DOHH2 (cell line): ENCODE measurements around the gene RANBP3.

ENCODE experiments used
- EZH2phosphoT487 ChIP-seq: fragments of 200-600 bp; sonication (generic); IDR thresholded peaks from 2 replicates; pipeline ENCODE4 v1.6.1; 2017; ENCODE audit warnings: borderline replicate concordance, mild to moderate bottlenecking, antibody characterized with exemption, low read length, moderate library complexity, mixed read lengths
- TF ChIP-seq, protein P1 (sequence below): fragments of 200-600 bp; sonication (generic); IDR thresholded peaks from one replicate; pipeline ENCODE4 v1.5.1; 2014; ENCODE audit warnings: antibody characterized with exemption, mild to moderate bottlenecking, low read depth, low read length; ENCODE audit not compliant: poor library complexity, severe bottlenecking

DNA sequence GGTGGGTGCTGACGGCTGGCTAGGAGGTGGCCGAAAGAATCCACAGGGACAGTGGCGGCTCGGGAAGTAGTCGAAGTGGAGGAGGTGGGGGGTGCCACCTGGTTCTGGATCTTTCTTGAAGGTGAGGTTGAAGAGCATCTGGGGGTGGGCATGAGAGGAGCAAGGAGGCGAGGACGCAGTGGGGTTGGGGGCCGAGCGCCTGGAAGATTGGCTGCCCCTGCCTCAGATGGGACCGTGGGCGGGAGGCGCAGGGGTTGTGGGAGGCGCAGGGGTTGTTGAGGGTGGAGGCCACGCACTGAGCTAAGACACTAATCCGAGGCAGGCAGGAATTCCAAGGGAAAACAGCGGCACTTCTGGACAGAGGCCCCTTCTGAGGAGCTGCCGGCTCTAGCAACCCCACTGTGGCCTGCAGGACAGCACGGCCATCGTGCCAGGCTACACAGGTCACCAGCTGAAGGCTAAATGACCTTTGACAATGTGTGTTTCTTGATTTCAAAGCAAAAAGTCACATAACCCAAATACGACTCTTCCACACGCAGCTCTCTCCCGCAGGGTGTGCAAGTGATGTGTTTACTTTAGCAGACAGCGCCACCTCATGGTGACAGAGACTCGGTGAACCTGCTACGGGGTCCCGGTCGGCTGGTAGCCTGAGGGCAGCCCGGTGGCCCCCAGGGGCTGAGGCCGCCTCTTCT lies 44.1 kb upstream of the RANBP3 start:
- TF ChIP-seq, protein P1, sequence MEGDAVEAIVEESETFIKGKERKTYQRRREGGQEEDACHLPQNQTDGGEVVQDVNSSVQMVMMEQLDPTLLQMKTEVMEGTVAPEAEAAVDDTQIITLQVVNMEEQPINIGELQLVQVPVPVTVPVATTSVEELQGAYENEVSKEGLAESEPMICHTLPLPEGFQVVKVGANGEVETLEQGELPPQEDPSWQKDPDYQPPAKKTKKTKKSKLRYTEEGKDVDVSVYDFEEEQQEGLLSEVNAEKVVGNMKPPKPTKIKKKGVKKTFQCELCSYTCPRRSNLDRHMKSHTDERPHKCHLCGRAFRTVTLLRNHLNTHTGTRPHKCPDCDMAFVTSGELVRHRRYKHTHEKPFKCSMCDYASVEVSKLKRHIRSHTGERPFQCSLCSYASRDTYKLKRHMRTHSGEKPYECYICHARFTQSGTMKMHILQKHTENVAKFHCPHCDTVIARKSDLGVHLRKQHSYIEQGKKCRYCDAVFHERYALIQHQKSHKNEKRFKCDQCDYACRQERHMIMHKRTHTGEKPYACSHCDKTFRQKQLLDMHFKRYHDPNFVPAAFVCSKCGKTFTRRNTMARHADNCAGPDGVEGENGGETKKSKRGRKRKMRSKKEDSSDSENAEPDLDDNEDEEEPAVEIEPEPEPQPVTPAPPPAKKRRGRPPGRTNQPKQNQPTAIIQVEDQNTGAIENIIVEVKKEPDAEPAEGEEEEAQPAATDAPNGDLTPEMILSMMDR = peak; percentile 77
- no peak for TF ChIP-seq EZH2phosphoT487
